GM12872 (cell line): ENCODE data around the gene RPL37.

Experiments used
- TF ChIP-seq, protein P1 (sequence below): IDR thresholded peaks from 3 replicates; pipeline ENCODE4 v1.5.1; 2011; ENCODE audit warnings: low read depth, mild to moderate bottlenecking, low read length, moderate library complexity; ENCODE audit not compliant: insufficient read depth

RPL37 gene

DNA sequence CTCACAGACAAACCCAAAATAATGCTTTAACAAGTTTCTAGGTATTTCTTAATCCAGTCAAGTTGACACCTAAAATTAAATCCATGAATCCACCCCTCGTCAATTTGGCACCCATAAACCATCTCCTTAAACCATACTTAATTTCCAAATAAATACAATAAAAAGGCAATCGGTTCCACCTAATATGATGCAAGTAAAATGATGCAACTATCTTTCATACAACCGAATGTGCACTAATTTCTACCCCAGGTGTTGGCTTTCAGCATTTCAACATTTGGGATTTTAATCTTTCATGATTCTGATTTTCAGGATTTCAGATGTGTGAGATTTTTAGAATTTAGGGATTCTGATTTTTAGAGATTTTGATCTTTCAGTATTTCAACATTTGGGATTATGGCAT, 54.2 kb downstream of the RPL37 start:
- TF ChIP-seq, protein P1, sequence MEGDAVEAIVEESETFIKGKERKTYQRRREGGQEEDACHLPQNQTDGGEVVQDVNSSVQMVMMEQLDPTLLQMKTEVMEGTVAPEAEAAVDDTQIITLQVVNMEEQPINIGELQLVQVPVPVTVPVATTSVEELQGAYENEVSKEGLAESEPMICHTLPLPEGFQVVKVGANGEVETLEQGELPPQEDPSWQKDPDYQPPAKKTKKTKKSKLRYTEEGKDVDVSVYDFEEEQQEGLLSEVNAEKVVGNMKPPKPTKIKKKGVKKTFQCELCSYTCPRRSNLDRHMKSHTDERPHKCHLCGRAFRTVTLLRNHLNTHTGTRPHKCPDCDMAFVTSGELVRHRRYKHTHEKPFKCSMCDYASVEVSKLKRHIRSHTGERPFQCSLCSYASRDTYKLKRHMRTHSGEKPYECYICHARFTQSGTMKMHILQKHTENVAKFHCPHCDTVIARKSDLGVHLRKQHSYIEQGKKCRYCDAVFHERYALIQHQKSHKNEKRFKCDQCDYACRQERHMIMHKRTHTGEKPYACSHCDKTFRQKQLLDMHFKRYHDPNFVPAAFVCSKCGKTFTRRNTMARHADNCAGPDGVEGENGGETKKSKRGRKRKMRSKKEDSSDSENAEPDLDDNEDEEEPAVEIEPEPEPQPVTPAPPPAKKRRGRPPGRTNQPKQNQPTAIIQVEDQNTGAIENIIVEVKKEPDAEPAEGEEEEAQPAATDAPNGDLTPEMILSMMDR: no peak

DNA sequence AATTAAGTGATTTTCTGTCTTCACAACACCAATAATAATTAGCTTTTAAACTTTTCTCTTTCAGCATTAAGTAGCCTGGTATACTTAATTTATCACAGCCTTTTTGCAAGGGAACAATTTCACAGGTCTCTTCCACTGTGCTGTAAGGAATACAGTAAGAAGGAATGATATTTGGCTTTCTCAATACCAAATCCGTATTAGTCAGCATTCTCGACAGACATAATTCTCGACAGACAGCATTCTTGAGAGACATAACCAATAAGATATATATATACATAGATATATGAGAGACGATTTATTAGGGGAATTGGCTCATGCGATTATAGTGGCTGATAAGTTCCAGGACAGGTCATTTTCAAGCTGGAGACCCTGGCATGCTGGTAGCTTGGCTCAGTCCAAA, 54.8 kb downstream of the RPL37 start:
- TF ChIP-seq, protein P1: no peak

DNA sequence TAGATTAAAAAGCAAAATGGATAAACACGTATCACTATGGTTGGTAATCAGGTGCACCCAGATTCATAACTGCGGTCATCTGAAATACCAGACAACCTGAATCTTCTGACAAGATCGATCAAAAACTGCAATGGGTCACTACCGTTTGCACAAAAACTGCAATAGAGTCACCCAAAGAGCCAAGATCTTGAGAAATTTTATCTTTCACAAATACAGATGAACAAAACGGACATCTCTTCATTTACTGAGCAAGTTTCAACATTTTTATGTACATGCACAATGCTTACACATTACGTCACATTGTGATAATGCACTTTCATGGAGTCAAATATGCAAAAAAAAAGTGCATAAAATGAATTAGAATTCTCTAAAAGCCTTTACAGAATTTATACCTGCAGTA, 55.5 kb downstream of the RPL37 start:
- TF ChIP-seq, protein P1: no peak

DNA sequence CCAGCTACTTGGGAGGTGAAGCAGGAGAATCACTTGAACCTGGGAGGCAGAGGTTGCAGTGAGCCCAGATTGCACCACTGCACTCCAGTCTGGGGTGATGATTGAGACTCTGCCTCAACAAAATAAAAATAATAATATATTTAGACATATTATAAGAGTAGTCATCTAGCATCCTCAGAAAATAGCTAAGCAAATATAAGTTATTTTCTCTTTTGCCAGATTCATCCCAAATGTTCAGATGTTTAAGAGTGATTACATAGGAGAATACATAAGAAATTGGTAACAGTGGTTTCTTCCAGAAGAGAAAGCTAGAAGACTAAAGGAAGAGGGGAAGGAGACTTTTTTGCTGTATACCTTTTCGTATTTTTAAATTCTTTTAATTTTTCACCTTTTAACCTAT, 56.9 kb downstream of the RPL37 start:
- TF ChIP-seq, protein P1: no peak

DNA sequence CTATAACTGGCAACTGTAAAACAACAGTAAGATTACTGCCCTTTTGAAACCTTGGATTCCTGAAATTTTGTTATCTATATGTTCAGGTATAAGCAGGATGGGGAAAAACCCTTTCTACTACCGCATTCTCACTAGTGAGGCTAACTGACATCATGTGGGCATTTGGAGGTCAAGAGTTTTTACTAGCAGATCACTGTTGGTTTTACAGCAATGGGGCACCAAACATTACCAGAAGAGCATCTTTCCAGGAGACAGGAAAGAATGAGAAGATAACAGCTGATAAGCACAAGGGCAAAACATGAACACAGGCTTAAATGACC, 58.4 kb downstream of the RPL37 start:
- TF ChIP-seq, protein P1: no peak

DNA sequence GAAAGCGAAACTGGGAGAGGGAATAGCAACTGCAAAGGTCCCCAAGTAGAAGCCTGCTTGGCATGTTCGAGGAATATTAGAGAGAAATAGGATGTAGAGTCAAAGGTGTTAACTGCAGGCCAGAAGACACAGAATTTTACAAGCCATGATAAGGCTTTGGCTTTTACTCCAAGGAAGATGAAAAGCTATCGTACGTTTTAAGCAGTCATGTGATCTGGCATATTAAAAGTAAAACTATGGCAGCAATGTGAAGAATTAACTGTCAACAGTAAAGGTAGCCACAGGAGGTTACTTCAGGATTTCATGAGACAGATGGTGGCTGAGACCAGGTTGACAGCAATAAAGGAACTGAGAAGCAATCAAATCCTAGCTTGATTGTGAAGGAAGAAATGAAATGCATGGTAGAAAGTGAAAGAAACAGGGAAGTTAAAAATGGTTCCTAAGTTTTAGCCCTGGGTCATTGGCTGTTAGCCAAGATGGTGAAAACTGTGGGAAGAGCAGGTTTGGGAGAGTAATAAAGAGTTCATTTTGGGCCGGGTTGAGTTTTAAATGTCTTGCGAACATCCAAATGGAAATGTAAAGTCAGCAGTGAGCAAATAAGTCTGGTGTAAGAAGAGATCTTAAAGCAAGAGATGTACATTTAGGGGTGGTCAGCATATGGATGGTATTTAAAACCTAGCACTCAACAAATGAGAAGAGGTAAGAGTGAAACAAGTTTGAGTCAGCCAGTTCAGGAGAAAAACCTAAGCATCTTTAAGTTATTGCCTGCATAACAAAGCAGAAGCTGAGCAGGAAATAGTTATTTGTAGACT, 59.0 kb downstream of the RPL37 start:
- TF ChIP-seq, protein P1: no peak
